ENCODE data around the gene RASAL2.

GRCh38 chr1:178354816-178355215, 260.9 kb downstream of the RASAL2 start:
- TF ChIP-seq CTCF (conservative IDR thresholded peaks at IDR 0.05 in 1 of 2, IDR thresholded peaks at IDR 0.05 in 1 of 2; ENCODE audit: low read depth in 1 of 2, low read length in 2 of 2) = no peak
- no peak for TF ChIP-seq EZH2 (IDR thresholded peaks at IDR 0.05; ENCODE audit: low read length, missing control alignments)
